Vagina (tissue), 2 donors: ENCODE measurements around the gene UBE2E3.

Experiments
- CTCF ChIP-seq, 3 experiments: fragments of 450-650 bp in 2 of 3; fragments of 200-600 bp in 1 of 3; sonication (generic) in 1 of 3; IDR thresholded peaks; one replicate each; pipeline ENCODE4 v1.5.1; 2017 to 2019; ENCODE audit warnings: antibody characterized with exemption in 3 of 3, mild to moderate bottlenecking in 2 of 3, moderate library complexity in 2 of 3
- POLR2AphosphoS5 ChIP-seq, 2 donors: sonication (generic); formaldehyde crosslinking; IDR thresholded peaks; one replicate each; pipeline ENCODE4 v1.9.0; 2017; ENCODE audit warnings: antibody characterized with exemption in 2 of 2, mild to moderate bottlenecking in 2 of 2, low read depth in 1 of 2; ENCODE audit not compliant: insufficient read depth in 1 of 2

GRCh38 chr2:180944372-180944771 is 36.0 kb upstream of the UBE2E3 start:
- TF ChIP-seq POLR2AphosphoS5 (IDR thresholded peaks at IDR 0.05; ENCODE audit: insufficient read depth in 1 of 2, low read depth in 1 of 2), result no peak
- TF ChIP-seq CTCF (IDR thresholded peaks at IDR 0.05), result no peak
